GM18499 (cell line): ENCODE measurements around the gene TIMP3.
"Not testable (repeated sequence)": the region's sequence is repeated elsewhere in the genome, so short reads cannot be mapped to it uniquely, and the experiment has no call there.

Experiments used
- ATAC-seq: cut with Tn5 transposase; IDR thresholded peaks from one replicate; pipeline ENCODE4 v1.9.1; 2021; ENCODE audit warnings: moderate number of reproducible peaks; ENCODE audit not compliant: insufficient read depth, unreplicated experiment

TIMP3 gene

DNA sequence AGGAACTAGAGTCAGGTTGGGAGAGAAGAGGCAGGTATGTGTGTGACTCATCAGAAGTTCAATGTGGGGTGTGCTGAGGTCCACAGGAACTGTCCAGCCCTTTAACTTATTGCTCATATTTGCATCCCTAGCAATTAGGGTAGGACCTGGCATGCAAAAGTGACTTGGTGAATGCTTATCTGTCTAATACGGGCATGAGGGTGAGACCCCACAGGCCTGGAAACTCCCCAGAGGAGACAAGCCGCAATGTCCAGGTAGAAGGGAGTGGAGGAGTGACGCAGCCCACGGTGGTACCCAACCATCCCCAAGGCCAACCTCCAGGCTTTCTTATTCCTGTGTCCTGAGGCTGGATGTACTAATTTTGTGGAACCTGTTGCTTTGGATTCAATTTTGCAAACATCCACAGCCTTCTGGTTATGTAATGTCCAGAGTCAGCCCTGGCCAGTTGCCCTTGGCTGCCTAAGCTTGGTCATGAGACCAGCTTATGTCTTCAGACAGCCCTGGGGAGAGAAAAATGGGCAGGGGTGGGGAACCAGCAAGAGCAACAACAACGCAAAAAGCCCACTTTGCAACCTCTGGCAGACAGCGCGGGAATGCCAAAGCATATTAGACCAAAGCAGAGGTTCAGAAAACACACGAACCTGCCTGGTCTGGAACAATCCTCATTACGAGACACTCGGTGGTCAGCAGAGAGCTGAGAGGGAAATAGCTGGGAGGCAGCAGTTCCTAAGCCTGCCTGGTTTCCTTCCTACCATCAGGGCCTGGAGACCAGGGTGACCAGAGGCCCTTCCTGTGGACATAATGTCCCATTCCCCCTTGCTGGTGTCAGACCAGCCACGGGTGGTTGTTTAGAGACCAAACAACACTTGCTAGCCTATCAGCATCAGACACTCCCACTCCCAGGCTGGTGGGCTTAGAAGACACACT, 49.3 kb downstream of the TIMP3 start:
- no peak for ATAC-seq

DNA sequence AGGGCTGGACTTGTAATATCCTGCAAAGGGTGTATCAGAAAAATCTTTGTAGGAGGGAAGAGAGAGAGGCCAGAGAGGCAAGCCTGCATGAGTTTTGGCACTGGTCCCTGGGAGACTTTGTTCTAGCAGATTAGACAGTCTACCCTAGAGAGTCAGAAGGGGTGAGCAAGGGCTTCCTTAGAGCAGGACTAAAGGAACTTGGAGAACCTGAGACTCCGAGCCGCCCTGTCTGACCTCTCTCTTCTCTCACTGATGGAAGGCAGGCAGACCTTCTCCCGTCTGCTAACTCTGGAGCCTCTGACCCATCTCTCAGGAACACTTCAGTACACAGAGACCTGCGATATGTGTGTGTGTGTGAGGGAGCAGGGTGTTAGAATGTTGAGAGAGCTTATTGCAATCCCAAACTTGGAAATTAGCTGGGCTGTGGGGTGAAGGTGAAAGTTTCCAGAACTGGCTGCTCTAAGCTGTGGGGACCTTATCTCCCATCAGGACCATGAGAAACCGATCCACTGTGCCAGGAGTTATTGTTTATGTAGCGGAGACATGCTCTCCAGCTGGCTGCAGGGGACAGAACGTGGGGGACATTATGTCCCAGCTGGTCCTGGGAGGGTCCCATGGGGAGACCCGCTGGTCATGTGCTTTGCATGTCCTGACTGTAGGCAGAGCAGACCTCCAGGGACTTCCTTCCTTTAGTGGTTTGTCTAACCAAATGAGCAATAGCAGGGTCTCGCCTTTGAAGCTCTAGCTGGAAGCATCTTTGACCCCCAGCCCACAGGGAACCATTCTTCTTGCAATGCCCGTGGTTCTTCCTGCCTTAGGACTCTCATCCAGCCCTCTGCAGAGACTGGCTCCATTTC, 51.1 kb downstream of the TIMP3 start:
- no peak for ATAC-seq

DNA sequence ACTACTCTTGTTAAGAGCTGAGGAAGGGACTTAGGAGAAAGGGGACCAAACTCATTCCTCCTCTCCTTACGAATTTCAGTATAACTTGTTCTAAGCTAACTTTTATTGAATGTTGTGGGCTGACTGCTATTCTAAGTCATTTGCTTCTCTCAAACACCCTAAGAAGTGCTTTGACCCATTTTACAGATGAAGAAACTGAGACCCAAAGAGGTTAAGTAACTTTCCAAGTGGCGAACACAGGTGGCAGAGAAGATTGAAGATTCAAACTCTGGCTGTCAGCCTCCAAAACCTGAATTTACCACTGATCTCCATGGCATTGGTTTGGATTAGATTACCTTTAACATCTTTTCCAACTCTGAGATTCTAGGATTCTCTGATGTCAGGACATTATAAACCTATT, 52.2 kb downstream of the TIMP3 start:
- ATAC-seq = no peak

DNA sequence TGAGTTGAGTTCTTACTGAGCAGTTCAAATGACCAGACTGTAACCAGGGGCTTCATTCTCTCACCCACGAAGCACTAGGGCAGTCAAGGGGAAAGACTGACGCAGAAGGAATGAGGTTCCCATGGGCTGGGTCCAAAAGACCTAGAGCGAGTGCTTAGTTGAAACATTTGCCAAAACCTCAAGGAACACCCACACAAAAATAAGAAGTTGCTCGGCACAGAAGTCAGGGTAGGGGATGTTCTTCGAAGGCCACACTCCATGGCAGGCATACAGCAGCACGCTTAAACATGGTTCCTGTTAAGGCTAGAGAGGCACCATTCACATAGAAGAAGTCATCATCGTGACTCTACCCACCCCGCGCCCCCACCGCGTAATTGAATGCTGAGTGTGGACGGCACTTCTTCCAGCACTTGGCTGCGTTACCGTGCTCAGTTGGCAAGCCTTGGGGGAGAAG, 52.9 kb downstream of the TIMP3 start:
- ATAC-seq = no peak

DNA sequence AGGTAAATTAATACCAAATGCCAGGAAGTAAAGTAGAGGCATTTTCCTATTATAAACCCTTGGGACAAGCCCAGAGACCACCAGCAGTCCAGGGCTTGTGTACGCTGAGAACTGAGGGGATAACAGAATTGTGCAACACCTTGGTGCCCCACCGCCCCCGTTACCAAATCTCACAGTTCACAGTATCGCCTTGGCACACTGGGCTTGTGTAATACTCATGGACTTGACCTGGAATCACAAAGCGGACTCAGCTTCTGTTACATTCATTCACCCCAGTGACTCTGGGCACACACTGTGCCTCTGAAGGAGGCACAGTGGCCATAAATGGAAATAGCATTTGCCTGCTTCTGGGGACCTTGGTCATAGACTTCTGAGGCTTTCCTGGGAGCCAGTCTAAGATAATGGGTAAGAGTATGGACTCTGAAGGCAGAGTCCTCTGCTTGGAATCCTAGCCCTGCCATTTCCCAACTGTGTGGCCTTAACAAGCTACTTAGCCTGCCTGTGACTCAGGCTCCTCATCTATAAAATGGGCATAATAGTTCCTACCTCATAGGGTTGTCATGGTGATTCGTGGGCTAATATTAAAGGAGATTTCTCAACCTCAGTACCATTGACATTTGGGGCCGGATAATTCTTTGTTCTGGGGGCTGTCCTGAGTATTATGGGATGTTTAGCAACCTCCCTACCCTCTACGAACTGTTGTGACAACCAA, 53.7 kb downstream of the TIMP3 start:
- ATAC-seq = no peak

DNA sequence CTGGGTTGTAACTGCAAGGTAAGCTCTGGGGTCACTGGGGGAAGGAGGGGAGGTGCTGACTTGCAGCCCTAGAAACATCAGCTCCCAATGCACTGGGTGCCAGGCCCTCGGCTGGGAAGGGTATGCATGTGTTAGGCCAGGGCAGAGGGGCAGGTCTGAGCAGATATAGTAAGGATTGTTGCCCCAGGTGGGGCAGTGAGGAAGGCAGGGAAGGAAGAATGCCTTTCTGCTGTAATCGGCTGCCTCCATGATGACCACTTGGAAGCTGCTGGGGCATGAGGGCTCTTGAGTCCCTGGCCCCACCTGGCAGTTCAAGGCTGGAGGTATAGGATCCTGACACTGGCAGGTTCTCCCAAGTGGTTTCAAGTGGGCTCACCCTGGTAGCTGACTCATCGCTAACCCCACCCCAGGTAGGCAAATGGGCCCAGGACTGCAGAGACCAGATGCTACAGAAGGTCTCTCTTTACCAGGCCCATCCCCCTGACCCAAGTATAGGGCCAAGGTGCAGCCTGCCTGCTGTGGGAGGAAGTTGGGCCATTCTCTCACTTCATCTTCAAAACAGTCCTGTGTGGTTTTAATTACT, 56.7 kb downstream of the TIMP3 start:
- ATAC-seq = no peak

DNA sequence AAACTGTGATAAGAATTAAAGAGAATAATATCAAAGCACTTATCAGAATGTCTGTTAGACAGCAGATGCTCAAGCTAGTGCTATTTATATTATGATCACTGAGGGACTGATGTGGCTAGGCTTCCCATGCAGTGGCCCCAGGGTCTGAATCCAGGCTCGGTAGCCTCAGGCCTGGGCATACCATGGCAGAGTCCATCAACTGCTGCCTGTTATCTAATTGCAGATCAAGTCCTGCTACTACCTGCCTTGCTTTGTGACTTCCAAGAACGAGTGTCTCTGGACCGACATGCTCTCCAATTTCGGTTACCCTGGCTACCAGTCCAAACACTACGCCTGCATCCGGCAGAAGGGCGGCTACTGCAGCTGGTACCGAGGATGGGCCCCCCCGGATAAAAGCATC, 57.5 kb downstream of the TIMP3 start:
- ATAC-seq = no peak

DNA sequence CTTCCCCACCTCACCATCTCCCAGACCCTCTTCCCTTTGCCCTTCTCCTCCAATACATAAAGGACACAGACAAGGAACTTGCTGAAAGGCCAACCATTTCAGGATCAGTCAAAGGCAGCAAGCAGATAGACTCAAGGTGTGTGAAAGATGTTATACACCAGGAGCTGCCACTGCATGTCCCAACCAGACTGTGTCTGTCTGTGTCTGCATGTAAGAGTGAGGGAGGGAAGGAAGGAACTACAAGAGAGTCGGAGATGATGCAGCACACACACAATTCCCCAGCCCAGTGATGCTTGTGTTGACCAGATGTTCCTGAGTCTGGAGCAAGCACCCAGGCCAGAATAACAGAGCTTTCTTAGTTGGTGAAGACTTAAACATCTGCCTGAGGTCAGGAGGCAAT, 58.2 kb downstream of the TIMP3 start:
- ATAC-seq = no peak

DNA sequence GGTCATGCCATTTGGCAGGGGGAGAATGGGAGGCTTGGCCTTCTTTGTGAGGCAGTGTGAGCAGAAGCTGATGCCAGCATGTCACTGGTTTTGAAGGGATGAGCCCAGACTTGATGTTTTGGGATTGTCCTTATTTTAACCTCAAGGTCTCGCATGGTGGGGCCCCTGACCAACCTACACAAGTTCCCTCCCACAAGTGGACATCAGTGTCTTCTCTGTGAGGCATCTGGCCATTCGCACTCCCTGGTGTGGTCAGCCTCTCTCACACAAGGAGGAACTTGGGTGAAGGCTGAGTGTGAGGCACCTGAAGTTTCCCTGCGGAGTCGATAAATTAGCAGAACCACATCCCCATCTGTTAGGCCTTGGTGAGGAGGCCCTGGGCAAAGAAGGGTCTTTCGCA, 59.8 kb downstream of the TIMP3 start:
- no peak for ATAC-seq

DNA sequence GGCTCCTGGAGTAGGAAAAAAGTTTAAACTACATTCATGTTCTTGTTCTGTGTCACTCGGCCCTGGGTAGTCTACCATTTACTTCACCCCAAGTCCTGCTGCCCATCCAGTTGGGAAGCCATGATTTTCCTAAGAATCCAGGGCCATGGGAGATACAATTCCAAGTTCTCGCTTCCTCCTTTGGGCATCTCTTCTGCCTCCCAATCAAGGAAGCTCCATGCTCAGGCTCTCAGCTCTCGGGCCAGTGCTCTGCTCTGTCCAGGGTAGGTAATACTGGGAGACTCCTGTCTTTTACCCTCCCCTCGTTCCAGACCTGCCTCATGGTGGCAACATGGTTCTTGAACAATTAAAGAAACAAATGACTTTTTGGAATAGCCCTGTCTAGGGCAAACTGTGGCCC, 60.6 kb downstream of the TIMP3 start:
- ATAC-seq = no peak

DNA sequence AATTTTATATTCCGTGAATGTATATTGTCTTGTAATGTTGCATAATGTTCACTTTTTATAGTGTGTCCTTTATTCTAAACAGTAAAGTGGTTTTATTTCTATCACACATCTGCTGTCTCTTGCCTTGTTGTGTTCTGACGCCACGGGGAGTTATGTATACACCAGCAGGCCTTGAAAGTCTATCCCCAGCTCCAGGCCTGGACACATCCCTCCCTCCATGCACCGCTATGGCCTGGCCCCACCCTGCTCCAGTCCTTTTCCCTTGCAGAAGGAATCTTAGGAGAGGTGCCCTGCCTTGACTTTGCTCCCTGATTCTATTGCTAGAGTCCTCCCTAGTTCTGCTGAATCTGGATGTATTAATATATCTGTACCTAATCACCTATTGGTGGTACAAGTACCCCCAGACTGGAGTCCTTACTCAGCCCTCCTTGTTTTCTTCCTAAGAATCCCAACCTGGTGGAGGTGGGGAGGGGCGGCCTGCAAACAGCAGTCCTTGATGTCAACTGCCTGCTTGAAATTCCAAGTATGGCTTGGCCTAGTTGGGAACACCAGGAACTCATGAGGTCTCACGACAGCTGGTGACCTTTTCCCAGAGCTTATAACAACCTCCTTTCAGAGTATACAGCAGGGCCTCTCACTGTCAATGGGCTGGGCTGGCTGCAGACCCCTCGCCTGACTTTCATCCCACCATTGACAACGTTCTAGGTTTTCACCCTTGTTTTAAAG, 61.6 kb downstream of the TIMP3 start:
- ATAC-seq = no peak

DNA sequence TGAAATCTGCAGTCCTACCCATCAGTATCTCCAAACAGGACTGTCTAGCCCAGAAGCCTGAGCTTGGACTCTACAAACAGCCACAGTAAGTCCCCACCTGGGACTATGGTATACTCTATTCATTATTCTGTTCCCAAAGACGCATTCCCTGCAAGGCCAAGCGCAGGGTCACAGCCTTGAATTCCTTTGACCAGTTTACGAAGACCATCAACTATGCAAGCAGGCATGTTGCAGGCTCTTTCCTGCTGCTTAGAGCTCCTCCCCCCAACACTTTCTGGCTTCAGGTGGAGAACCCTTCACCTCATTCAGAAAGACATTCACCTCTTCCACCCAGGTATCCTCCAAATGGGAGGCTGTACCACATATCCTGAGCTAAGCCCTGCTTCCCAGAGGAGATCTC, 62.5 kb downstream of the TIMP3 start:
- ATAC-seq = no peak

DNA sequence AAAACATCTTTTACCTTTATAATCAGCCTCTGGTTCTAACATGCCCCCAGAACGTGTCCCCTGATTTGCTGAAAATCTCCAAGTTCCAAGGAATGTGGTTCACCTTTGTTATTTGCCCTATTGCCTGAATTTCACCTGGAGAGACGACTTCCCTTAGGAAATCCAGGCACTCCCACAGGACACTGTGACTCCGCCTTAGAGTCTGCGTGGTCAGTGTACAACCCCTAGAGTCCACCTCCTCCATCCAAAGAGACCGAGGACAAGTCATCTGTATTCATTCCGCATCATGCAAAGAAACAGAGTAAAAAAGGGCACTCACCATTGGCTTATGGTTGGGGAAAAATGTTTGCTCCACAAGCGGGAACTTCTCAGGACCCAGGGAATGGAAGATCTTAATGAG, 63.1 kb downstream of the TIMP3 start:
- ATAC-seq = no peak

DNA sequence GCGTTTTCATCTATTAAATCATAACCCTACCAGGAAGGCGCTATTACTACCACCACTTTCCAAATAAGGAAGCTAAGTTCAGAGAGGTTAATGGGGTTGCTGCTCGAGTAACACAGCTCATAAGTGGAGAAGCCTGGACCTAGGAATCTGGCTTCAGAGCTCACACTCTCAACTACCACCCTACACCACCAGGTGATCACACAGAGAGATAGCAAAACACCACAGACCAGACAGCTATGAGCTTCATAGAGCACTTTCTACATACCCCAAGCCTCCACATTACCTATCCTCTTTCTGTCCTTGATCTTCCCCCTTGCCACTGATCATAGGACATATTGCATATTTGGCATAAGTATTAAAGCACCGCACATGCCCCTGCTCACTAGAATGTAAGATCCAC, 65.4 kb downstream of the TIMP3 start:
- no peak for ATAC-seq

DNA sequence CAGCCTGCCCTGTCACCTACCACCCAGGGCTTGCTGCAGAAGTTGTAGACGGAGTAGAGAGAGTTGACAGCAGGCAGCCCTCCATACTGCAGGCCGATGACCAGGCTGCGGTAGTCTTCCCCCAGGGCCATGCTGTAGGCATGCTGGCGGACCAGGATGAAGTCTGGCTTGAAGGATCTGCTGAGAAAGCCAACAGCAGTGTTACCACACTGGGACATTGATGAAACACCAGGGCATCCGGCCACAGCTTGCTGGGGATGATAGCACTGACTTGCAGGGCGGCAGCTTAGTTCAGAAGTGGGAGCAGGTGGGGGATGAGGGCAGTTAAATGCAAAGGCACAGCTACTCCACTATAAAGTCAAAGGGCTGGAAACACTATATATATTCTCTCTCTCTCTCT, 67.4 kb downstream of the TIMP3 start:
- ATAC-seq = no peak

DNA sequence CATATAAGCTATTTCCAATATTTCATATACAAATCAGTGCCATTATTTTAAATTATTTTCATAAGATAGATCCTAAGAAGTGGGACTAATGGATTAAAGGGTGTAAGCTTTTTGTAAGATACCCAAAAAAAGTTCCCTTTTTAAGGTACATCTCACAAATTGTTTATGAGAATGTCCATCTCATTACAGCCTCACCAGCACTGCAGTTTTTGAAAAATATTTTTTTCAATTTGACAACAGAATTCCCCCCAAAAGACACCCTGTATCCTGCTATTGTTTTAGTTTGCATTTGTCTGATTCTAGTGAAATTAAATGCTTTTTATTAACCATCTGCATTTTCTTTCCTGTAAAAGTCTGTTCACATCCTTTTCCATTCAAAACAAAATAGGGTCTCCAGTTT, 69.0 kb downstream of the TIMP3 start:
- ATAC-seq = no peak

DNA sequence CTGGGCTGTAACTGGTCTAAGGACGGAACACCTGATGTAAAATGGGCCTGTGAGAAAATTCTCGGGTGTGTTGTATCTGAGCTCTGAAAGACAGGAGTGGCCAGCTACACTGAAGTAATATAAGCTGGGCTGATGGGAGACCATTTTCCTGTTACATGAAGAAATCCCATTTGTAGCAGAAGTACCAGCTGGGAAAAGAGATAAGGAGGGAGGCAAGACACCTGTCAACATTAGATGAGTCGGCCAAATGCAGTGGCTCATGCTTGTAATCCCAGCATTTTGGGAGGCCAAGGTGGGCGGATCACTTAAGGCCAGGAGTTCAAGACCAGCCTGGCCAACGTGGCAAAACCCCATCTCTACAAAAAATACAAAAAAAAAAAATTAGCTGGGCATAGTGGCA, 72.1 kb downstream of the TIMP3 start:
- ATAC-seq = not testable (repeated sequence)

DNA sequence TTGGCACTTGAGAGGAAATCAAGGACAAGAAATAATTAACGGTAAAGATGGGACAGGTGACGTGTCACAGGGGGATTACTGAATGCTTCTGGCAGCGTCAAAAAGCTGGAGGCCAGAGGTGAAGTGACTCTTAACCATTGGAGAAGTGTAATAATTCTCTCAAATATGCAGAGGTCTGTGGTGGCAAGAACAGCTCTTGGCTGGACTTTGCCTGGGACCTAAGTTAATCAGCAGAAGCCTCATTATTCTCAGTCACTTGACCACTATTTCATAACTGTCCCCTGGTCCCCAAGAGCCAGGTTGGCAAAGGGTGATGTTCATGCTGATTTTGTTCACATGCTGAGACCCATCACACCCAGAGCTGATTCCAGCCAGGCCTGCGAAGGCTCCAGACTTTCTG, 72.9 kb downstream of the TIMP3 start:
- ATAC-seq = no peak

DNA sequence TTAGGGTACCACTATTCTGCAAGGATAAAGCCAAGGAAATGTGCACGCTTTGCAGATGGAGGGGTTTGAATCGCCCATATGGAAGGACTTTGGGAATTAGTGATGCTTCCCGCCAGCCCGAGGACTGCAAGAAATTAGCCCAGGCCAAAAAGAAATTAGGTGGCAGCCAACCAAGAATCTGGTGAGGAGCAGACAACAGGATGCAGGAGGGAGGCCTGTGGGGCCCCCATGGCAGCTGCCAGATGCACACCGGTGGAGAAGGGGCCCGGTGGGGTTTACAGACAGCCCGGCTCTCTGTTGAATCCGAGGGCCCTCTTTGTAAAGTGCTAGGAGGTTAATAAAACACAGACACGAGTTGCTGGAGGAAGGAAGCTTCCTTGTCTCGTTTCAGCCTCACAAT, 73.5 kb downstream of the TIMP3 start:
- no peak for ATAC-seq

DNA sequence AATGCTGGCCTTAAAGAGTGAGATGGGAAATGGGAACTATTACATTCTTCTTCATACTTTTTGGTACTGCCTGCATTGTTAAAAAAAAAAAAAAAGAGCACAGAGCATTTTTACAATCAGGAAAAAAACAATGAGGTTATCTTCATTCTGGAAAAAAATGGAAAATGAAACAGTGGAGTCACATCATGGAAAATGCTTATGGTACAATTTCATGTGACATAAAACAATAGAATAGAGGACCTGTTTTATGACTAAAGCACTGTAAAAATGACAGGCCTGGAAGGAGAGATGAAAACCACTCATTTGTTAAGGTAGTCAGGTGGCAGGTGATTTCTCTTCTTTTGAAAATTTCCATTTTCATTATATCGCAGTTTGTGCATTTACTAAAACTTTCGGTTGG, 75.0 kb downstream of the TIMP3 start:
- ATAC-seq = no peak
